ENCODE data around the gene ZEB2.

- no peak for TF ChIP-seq CTCF (IDR thresholded peaks at IDR 0.05)
- TF ChIP-seq POLR2A (IDR thresholded peaks at IDR 0.05), result no peak
Observed at GRCh38 chr2:144411473-144411872, 108.4 kb downstream of the ZEB2 start.

Measured in uterus (tissue), 2 donors.